SK-N-SH (cell line): ENCODE data around the gene ZNF624. TPM values are rescaled to one million over a fixed set of nuclear protein-coding genes. Genes with fewer than 3 reads are reported as not detected.

Experiments
- CTCF ChIA-PET: fragments of 300-600, 350-600 bp; formaldehyde crosslinking; extraction: SDS; loops from one replicate; lab custom pipeline; 2021; lab: Yijun Ruan, JAX
- POLR2A ChIA-PET: fragments of 350-600 bp; sonication (Branson Sonifier 250); formaldehyde crosslinking; extraction: SDS; loops from one replicate; lab custom pipeline; 2020; ENCODE audit warnings: antibody characterized with exemption, inconsistent platforms; lab: Yijun Ruan, JAX
- DNase-seq: peaks from one replicate; pipeline ENCODE4 v3.0.0; 2012
- H2AFZ ChIP-seq: fragments of 200-600 bp; sonication (generic); 2 replicates; pipeline ENCODE4 v1.8.1; 2016; ENCODE audit warnings: antibody characterized with exemption, mild to moderate bottlenecking, low read depth
- H3F3A ChIP-seq: fragments of 200-600 bp; sonication (generic); replicated peaks from 2 replicates; pipeline ENCODE3; 2016; ENCODE audit warnings: antibody characterized with exemption, mild to moderate bottlenecking; ENCODE audit not compliant: insufficient read depth
- H3K27ac ChIP-seq, 2 experiments: fragments of 200-500 bp in 1 of 2; fragments of 200-600 bp in 1 of 2; sonication (Bioruptor generic) in 1 of 2; sonication (generic), shearing (Covaris generic) in 1 of 2; 2 replicates each; pipeline versions ENCODE4 v1.5.1 to v1.6.1; 2014 to 2016; ENCODE audit warnings: low read depth in 2 of 2, inconsistent platforms in 1 of 2, low read length in 1 of 2, mild to moderate bottlenecking in 1 of 2, mixed read lengths in 1 of 2
- H3K27me3 ChIP-seq: fragments of 200-600 bp; sonication (generic), shearing (Covaris generic); 2 replicates; pipeline ENCODE4 v1.6.1; 2016; ENCODE audit warnings: mixed run types; ENCODE audit not compliant: insufficient read depth
- H3K36me3 ChIP-seq, 2 experiments: fragments of 200-500 bp in 1 of 2; fragments of 200-600 bp in 1 of 2; sonication (Bioruptor generic) in 1 of 2; sonication (generic) in 1 of 2; replicated peaks in 1 of 2; 2 replicates each; pipeline versions ENCODE3 to v1.5.1; 2014 to 2016; ENCODE audit warnings: low read length in 1 of 2, mild to moderate bottlenecking in 1 of 2; ENCODE audit not compliant: insufficient read depth in 2 of 2, control insufficient read depth in 1 of 2
- H3K4me1 ChIP-seq, 2 experiments: fragments of 200-500 bp in 1 of 2; fragments of 200-600 bp in 1 of 2; sonication (Bioruptor generic) in 1 of 2; sonication (generic), shearing (Covaris generic) in 1 of 2; 2 replicates each; pipeline versions ENCODE4 v1.5.1 to v1.6.1; 2014 to 2016; ENCODE audit warnings: low read depth in 1 of 2, low read length in 1 of 2, mixed run types in 1 of 2; ENCODE audit not compliant: insufficient read depth in 2 of 2, control insufficient read depth in 1 of 2
- H3K4me2 ChIP-seq: fragments of 200-600 bp; sonication (generic), shearing (Covaris generic); 2 replicates; pipeline ENCODE4 v1.6.1; 2017; ENCODE audit warnings: mixed run types
- H3K4me3 ChIP-seq, 2 experiments: fragments of 200-500 bp in 1 of 2; fragments of 200-600 bp in 1 of 2; sonication (Bioruptor generic) in 1 of 2; sonication (generic), shearing (Covaris generic) in 1 of 2; 2 replicates each; pipeline versions ENCODE4 v1.5.1 to v1.8.1; 2014 to 2016; ENCODE audit warnings: low read depth in 2 of 2, inconsistent platforms in 1 of 2, low read length in 1 of 2, mild to moderate bottlenecking in 1 of 2, mixed read lengths in 1 of 2, moderate library complexity in 1 of 2
- H3K79me2 ChIP-seq: fragments of 200-600 bp; sonication (generic); 2 replicates; pipeline ENCODE4 v1.8.1; 2017; ENCODE audit warnings: mild to moderate bottlenecking; ENCODE audit not compliant: insufficient read depth
- H3K9ac ChIP-seq: fragments of 200-600 bp; sonication (generic); 2 replicates; pipeline ENCODE4 v1.6.1; 2017; ENCODE audit warnings: mixed run types
- H3K9me2 ChIP-seq: fragments of 200-600 bp; sonication (generic); 2 replicates; pipeline ENCODE4 v1.6.1; 2017; ENCODE audit warnings: mixed run types
- H3K9me3 ChIP-seq: fragments of 200-600 bp; sonication (generic); 2 replicates; pipeline ENCODE4 v1.6.1; 2017; ENCODE audit warnings: mixed run types, mild to moderate bottlenecking, moderate library complexity
- H4K20me1 ChIP-seq: fragments of 200-600 bp; sonication (generic); 2 replicates; pipeline ENCODE4 v1.6.1; 2017; ENCODE audit warnings: mild to moderate bottlenecking, mixed run types; ENCODE audit not compliant: insufficient read depth
- CHD2 ChIP-seq: fragments of 150-350 bp; IDR thresholded peaks from 2 replicates; pipeline ENCODE4 v1.6.1; 2018; ENCODE audit warnings: low read length; ENCODE audit not compliant: partially characterized antibody
- ELF1 ChIP-seq: IDR thresholded peaks from 2 replicates; pipeline ENCODE4 v1.4.0; 2012
- EP300 ChIP-seq, 2 experiments: IDR thresholded peaks; 2 replicates each; pipeline versions ENCODE4 v1.4.0 to v1.6.1; 2012; ENCODE audit warnings: borderline replicate concordance in 1 of 2, low read depth in 1 of 2, low read length in 1 of 2
- EZH2phosphoT487 ChIP-seq: fragments of 200-600 bp; sonication (generic); IDR thresholded peaks from 2 replicates; pipeline ENCODE4 v1.6.1; 2017; ENCODE audit warnings: low read depth, mixed run types, mild to moderate bottlenecking, antibody characterized with exemption, moderate library complexity, borderline replicate concordance
- FOSL2 ChIP-seq: IDR thresholded peaks from 2 replicates; pipeline ENCODE4 v1.4.0; 2012; ENCODE audit warnings: low read depth, mild to moderate bottlenecking, moderate library complexity, borderline replicate concordance
- FOXM1 ChIP-seq: IDR thresholded peaks from 2 replicates; pipeline ENCODE4 v1.4.0; 2012; ENCODE audit warnings: low read depth, mild to moderate bottlenecking
- IRF3 ChIP-seq: fragments of 150-350 bp; IDR thresholded peaks from 2 replicates; pipeline ENCODE4 v1.6.1; 2016; ENCODE audit warnings: mild to moderate bottlenecking, low read depth, low read length
- JUND ChIP-seq: IDR thresholded peaks from 2 replicates; pipeline ENCODE4 v1.4.0; 2012
- MEF2A ChIP-seq: IDR thresholded peaks from 2 replicates; pipeline ENCODE4 v1.4.0; 2012; ENCODE audit warnings: low read depth, borderline replicate concordance
- MXI1 ChIP-seq: IDR thresholded peaks from 2 replicates; pipeline ENCODE4 v1.6.1; 2012; ENCODE audit warnings: mild to moderate bottlenecking, low read depth, low read length, improper control_type of control experiment
- PBX3 ChIP-seq: IDR thresholded peaks from 2 replicates; pipeline ENCODE4; 2012
- RCOR1 ChIP-seq: fragments of 150-350 bp; IDR thresholded peaks from 2 replicates; pipeline ENCODE4 v1.6.1; 2017; ENCODE audit warnings: antibody characterized with exemption, low read length
- SIN3A ChIP-seq: IDR thresholded peaks from 2 replicates; pipeline ENCODE4 v1.6.1; 2012; ENCODE audit warnings: low read depth, mild to moderate bottlenecking, low read length, moderate library complexity, borderline replicate concordance
- SMC3 ChIP-seq: IDR thresholded peaks from 2 replicates; pipeline ENCODE4 v1.6.1; 2012; ENCODE audit warnings: low read depth, low read length, improper control_type of control experiment
- TAF1 ChIP-seq: IDR thresholded peaks from 2 replicates; pipeline ENCODE4 v1.6.1; 2012; ENCODE audit warnings: low read depth, mild to moderate bottlenecking, low read length, moderate library complexity, borderline replicate concordance
- TCF12 ChIP-seq: IDR thresholded peaks from 2 replicates; pipeline ENCODE4 v1.4.0; 2012
- USF1 ChIP-seq: IDR thresholded peaks from 2 replicates; pipeline ENCODE4 v1.4.0; 2012; ENCODE audit warnings: low read depth, borderline replicate concordance
- ZBTB33 ChIP-seq: IDR thresholded peaks from 2 replicates; pipeline ENCODE4 v1.4.0; 2012; ENCODE audit warnings: low read depth, borderline replicate concordance
- WGBS: methylation state at CpG from one replicate; pipeline ENCODE4 v1.1.6; 2017; ENCODE audit warnings: low lambda C conversion rate; 5-methylcytosine and 5-hydroxymethylcytosine counted together
- polyA plus RNA-seq, 3 experiments: library from polyadenylated mRNA; depleted of rRNA; stranded (reverse); fragments of >200 nt; gene quantifications; 2 replicates each; pipeline ENCODE4 v1.2.3, GENCODE V29; 2012
- TF ChIP-seq, protein P1 (sequence below): fragments of 200-600 bp; sonication (generic); IDR thresholded peaks from 2 replicates; pipeline ENCODE4 v1.6.1; 2017; ENCODE audit warnings: antibody characterized with exemption, mild to moderate bottlenecking, moderate library complexity

ZNF624 gene
- polyA plus RNA-seq, 1 of the 3 experiments (the other 2 are of a cell fraction), result 0.92 TPM

DNA sequence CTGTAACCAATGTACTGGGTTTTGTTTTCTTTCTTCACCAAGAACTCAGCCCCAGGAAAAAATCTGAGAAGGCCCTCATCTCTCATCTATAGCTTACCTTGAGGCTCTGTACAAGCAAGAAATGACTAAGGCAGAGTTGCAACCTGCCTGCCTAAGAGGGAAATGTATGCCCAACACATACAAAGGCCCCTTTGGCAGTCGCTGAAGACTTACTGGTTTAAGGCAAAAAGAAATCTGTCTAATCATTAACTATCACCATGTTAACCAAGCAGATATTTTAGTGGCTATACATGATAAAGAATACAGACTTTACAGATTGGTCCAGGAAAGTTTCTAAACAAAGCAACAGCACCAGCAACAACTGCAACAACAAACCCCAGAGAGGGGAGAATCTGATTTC is 14.2 kb downstream of the ZNF624 start:
- Histone ChIP-seq H3K27me3 (no peaks in the 10 kb centered on the region), H3K9me2 (no peaks in the 10 kb centered on the region), H3K79me2 (peaks cover 17% of the 10 kb centered on the region), H3K9ac (no peak overlapping the region), H4K20me1 (no peaks in the 10 kb centered on the region), H3K4me3 (no peak overlapping the region), H3K36me3 (peaks cover 20 to 46% of the 10 kb centered on the region in 2 experiments), H3K4me2 (no peak overlapping the region), H3K27ac (no peak overlapping the region), H3K9me3 (0 out of 2 replicates have a peak, but pooled peaks cover 10% of the 10 kb centered on the region), H3K4me1 (no peaks in the 10 kb centered on the region), H2AFZ (no peak overlapping the region)
- no peak for DNase-seq
- 86% methylated on average over 1 of the region's 1 CpG for WGBS
- ChIA-PET CTCF (interaction anchor here (0.6 kb wide), 1 partner anchor 1459 kb away, joined by 3 read pairs; no protein-coding TSS in a partner anchor), POLR2A (no interaction called here)
- TF ChIP-seq ELF1 (no peak), ZBTB33 (no peak), MXI1 (no peak), JUND (no peak), FOSL2 (no peak), EP300 (IDR thresholded peaks at IDR 0.05; ENCODE audit: borderline replicate concordance in 1 of 2, low read depth in 1 of 2, low read length in 1 of 2) (no peak), FOXM1 (no peak), PBX3 (no peak), USF1 (no peak), EZH2phosphoT487 (no peak), MEF2A (no peak)
- TF ChIP-seq, all 33 proteins: peak for 0
- no peaks in the 10 kb centered on the region for H3F3A ChIP-seq

DNA sequence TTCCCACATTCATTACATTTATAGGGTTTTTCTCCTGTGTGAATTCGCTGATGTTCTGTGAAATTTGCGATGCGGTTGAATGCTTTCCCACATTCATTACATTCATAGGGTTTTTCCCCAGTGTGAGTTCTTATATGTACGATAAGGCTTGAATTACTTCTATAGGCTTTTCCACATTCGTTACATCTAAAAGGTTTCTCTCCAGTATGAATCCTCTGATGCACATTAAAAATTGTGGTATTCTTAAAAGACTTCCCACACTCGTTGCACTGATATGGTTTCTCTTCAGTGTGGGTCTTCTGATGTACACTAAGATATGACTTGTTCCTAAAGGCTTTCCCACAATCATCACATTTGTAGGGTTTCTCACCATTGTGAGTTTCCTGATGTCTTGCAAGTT is 30.4 kb downstream of the ZNF624 start:
- CTCF ChIA-PET, result no interaction called here
- no peak for DNase-seq
- 90% methylated on average over 6 of the region's 6 CpGs for WGBS

More for the DNA sequence above, 30.4 kb downstream of the ZNF624 start:
- Histone ChIP-seq H3F3A (no peaks in the 10 kb centered on the region), H3K9me3 (peaks cover 60% of the 10 kb centered on the region), H3K4me1 (no peaks in the 10 kb centered on the region), H3K27ac (no peak overlapping the region), H3K4me2 (no peak overlapping the region), H4K20me1 (no peaks in the 10 kb centered on the region), H3K36me3 (peaks cover 24 to 66% of the 10 kb centered on the region in 2 experiments), H3K9me2 (no peaks in the 10 kb centered on the region), H3K9ac (no peak overlapping the region), H3K27me3 (no peaks in the 10 kb centered on the region), H3K4me3 (no peak overlapping the region; a peak in 1 of 4 replicates), H2AFZ (no peak overlapping the region), H3K79me2 (no peaks in the 10 kb centered on the region)
- TF ChIP-seq TAF1 (no peak), SIN3A (no peak), EZH2phosphoT487 (no peak), EP300 (IDR thresholded peaks at IDR 0.05; ENCODE audit: borderline replicate concordance in 1 of 2, low read depth in 1 of 2, low read length in 1 of 2) (no peak), MEF2A (no peak), IRF3 (no peak), JUND (no peak), RCOR1 (no peak), SMC3 (no peak), TCF12 (no peak), CHD2 (no peak)
- TF ChIP-seq, protein P1, sequence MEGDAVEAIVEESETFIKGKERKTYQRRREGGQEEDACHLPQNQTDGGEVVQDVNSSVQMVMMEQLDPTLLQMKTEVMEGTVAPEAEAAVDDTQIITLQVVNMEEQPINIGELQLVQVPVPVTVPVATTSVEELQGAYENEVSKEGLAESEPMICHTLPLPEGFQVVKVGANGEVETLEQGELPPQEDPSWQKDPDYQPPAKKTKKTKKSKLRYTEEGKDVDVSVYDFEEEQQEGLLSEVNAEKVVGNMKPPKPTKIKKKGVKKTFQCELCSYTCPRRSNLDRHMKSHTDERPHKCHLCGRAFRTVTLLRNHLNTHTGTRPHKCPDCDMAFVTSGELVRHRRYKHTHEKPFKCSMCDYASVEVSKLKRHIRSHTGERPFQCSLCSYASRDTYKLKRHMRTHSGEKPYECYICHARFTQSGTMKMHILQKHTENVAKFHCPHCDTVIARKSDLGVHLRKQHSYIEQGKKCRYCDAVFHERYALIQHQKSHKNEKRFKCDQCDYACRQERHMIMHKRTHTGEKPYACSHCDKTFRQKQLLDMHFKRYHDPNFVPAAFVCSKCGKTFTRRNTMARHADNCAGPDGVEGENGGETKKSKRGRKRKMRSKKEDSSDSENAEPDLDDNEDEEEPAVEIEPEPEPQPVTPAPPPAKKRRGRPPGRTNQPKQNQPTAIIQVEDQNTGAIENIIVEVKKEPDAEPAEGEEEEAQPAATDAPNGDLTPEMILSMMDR, result no peak
- POLR2A ChIA-PET, result no interaction called here
